ENCODE measurements around the gene BTBD18. TPM values are rescaled to one million over a fixed set of nuclear protein-coding genes. Genes with fewer than 3 reads are reported as not detected.
"Not testable (repeated sequence)": the region's sequence is repeated elsewhere in the genome, so short reads cannot be mapped to it uniquely, and the experiment has no call there.

The BTBD18 gene
- total RNA-seq, 2 donors from 2014 or later = not detected

GRCh38 chr11:57728829-57729228 lies 22.8 kb downstream of the BTBD18 start:
- ATAC-seq (replicated peaks) = no peak

GRCh38 chr11:57727185-57727584 lies 24.4 kb downstream of the BTBD18 start:
- Mint-ChIP-seq H3K4me1 (no peaks in the 10 kb centered on the region), H3K27ac (no peak overlapping the region)
- no peak for ATAC-seq (replicated peaks)

More at GRCh38 chr11:57728829-57729228, 22.8 kb downstream of the BTBD18 start:
- H3K9me3 Mint-ChIP-seq = no peaks in the 10 kb centered on the region
- H3K27ac Mint-ChIP-seq = peak overlapping the region; percentile 30
- no peaks in the 10 kb centered on the region for H3K27me3 Mint-ChIP-seq
- H3K4me3 Mint-ChIP-seq = no peak overlapping the region
- H3K4me1 Mint-ChIP-seq = no peaks in the 10 kb centered on the region
- peaks cover 28% of the 10 kb centered on the region for H3K36me3 Mint-ChIP-seq (ENCODE audit: low read depth)

GRCh38 chr11:57716726-57717125 lies 34.9 kb downstream of the BTBD18 start:
- H3K27ac Mint-ChIP-seq; ATAC-seq (replicated peaks); H3K9me3 Mint-ChIP-seq; H3K4me3 Mint-ChIP-seq; H3K27me3 Mint-ChIP-seq: not testable (repeated sequence)
- Mint-ChIP-seq H3K36me3 (ENCODE audit: low read depth) (peaks cover 55% of the 10 kb centered on the region), H3K4me1 (peaks cover 13% of the 10 kb centered on the region)

More at GRCh38 chr11:57727185-57727584, 24.4 kb downstream of the BTBD18 start:
- Mint-ChIP-seq H3K36me3 (ENCODE audit: low read depth) (peaks cover 26% of the 10 kb centered on the region), H3K27me3 (no peaks in the 10 kb centered on the region), H3K4me3 (no peak overlapping the region), H3K9me3 (no peaks in the 10 kb centered on the region)

- H3K27me3 Mint-ChIP-seq = no peaks in the 10 kb centered on the region
- H3K4me1 Mint-ChIP-seq = peaks cover 21% of the 10 kb centered on the region
- H3K9me3 Mint-ChIP-seq = no peaks in the 10 kb centered on the region
- H3K36me3 Mint-ChIP-seq (ENCODE audit: low read depth) = peaks cover 29% of the 10 kb centered on the region
- no peak for ATAC-seq (replicated peaks)
- H3K27ac Mint-ChIP-seq = peak overlapping the region; percentile 94
- peak overlapping the region; percentile 97 for H3K4me3 Mint-ChIP-seq
These were observed 37.8 kb downstream of the BTBD18 start for GRCh38 chr11:57713835-57714234.

- peak; percentile 95 for ATAC-seq (replicated peaks)
- H3K4me3 Mint-ChIP-seq = peak within 1 kb of the TSS; percentile 97
- H3K27me3 Mint-ChIP-seq = no peaks in the 10 kb centered on the region
- H3K36me3 Mint-ChIP-seq (ENCODE audit: low read depth) = peaks cover 32% of the 10 kb centered on the region
- H3K9me3 Mint-ChIP-seq = no peaks in the 10 kb centered on the region
- peak within 1 kb of the TSS; percentile 94 for H3K27ac Mint-ChIP-seq
- H3K4me1 Mint-ChIP-seq = peaks cover 27% of the 10 kb centered on the region
These were observed 39.1 kb downstream of the BTBD18 start, which contains the start of gene TMX2 for GRCh38 chr11:57712256-57713150. Gene TMX2 (plus strand): TSS chr11:57712593. CDS start chr11:57712619, 26 bp downstream.

GRCh38 chr11:57711414-57712255 lies 40.0 kb downstream of the BTBD18 start, which contains the start of gene MED19:
Gene MED19 (minus strand): TSS chr11:57712215. CDS start chr11:57712179, 36 bp downstream.
- H3K9me3 Mint-ChIP-seq = no peaks in the 10 kb centered on the region
- H3K27me3 Mint-ChIP-seq = no peaks in the 10 kb centered on the region
- peaks cover 39% of the 10 kb centered on the region for H3K36me3 Mint-ChIP-seq (ENCODE audit: low read depth)
- H3K27ac Mint-ChIP-seq = peak within 1 kb of the TSS; percentile 94
- peaks cover 27% of the 10 kb centered on the region for H3K4me1 Mint-ChIP-seq
- ATAC-seq (replicated peaks) = peak; percentile 51
- peak within 1 kb of the TSS; percentile 97 for H3K4me3 Mint-ChIP-seq

- H3K36me3 Mint-ChIP-seq (ENCODE audit: low read depth) = peaks cover 55% of the 10 kb centered on the region
- H3K27me3 Mint-ChIP-seq = no peaks in the 10 kb centered on the region
- H3K4me3 Mint-ChIP-seq = peak overlapping the region; percentile 97
- peaks cover 27% of the 10 kb centered on the region for H3K4me1 Mint-ChIP-seq
- H3K27ac Mint-ChIP-seq = peak overlapping the region; percentile 51
- H3K9me3 Mint-ChIP-seq = no peaks in the 10 kb centered on the region
- ATAC-seq (replicated peaks) = no peak
These were observed 41.7 kb downstream of the BTBD18 start for GRCh38 chr11:57709802-57710367.

- not testable (repeated sequence) for H3K27ac Mint-ChIP-seq
These were observed 46.2 kb downstream of the BTBD18 start for GRCh38 chr11:57705432-57705831.

GRCh38 chr11:57704932-57705331 lies 46.7 kb downstream of the BTBD18 start:
- no peaks in the 10 kb centered on the region for H3K27me3 Mint-ChIP-seq
- H3K36me3 Mint-ChIP-seq (ENCODE audit: low read depth) = peaks cover 84% of the 10 kb centered on the region
- H3K4me1 Mint-ChIP-seq = peaks cover 7% of the 10 kb centered on the region
- no peak for ATAC-seq (replicated peaks)
- H3K4me3 Mint-ChIP-seq = no peak overlapping the region
- H3K27ac Mint-ChIP-seq = peak overlapping the region; percentile 6
- no peaks in the 10 kb centered on the region for H3K9me3 Mint-ChIP-seq

More at GRCh38 chr11:57705432-57705831, 46.2 kb downstream of the BTBD18 start:
- peaks cover 79% of the 10 kb centered on the region for H3K36me3 Mint-ChIP-seq (ENCODE audit: low read depth)
- not testable (repeated sequence) for H3K9me3 Mint-ChIP-seq; H3K4me3 Mint-ChIP-seq; ATAC-seq (replicated peaks); H3K27me3 Mint-ChIP-seq
- peaks cover 12% of the 10 kb centered on the region for H3K4me1 Mint-ChIP-seq

GRCh38 chr11:57703341-57703740 lies 48.3 kb downstream of the BTBD18 start:
- Mint-ChIP-seq H3K27ac (no peak overlapping the region), H3K4me1 (peaks cover under 1% of the 10 kb centered on the region), H3K4me3 (no peak overlapping the region), H3K27me3 (no peaks in the 10 kb centered on the region), H3K36me3 (ENCODE audit: low read depth) (peaks cover 95% of the 10 kb centered on the region), H3K9me3 (no peaks in the 10 kb centered on the region)
- no peak for ATAC-seq (replicated peaks)

- no peak for ATAC-seq (replicated peaks)
- Mint-ChIP-seq H3K9me3 (no peaks in the 10 kb centered on the region), H3K36me3 (ENCODE audit: low read depth) (peaks cover 97% of the 10 kb centered on the region), H3K27me3 (no peaks in the 10 kb centered on the region), H3K27ac (no peak overlapping the region), H3K4me3 (no peak overlapping the region), H3K4me1 (peaks cover 4% of the 10 kb centered on the region)
These were observed 51.2 kb downstream of the BTBD18 start for GRCh38 chr11:57700425-57700824.

- Mint-ChIP-seq H3K4me3 (no peak overlapping the region), H3K36me3 (ENCODE audit: low read depth) (peaks cover 99% of the 10 kb centered on the region), H3K27me3 (no peaks in the 10 kb centered on the region), H3K4me1 (peaks cover 4% of the 10 kb centered on the region), H3K9me3 (no peaks in the 10 kb centered on the region), H3K27ac (peak overlapping the region; percentile 34)
- no peak for ATAC-seq (replicated peaks)
These were observed 51.8 kb downstream of the BTBD18 start for GRCh38 chr11:57699813-57700212.

- H3K9me3 Mint-ChIP-seq = no peaks in the 10 kb centered on the region
- no peak for ATAC-seq (replicated peaks)
- peak overlapping the region; percentile 44 for H3K27ac Mint-ChIP-seq
- H3K4me3 Mint-ChIP-seq = no peak overlapping the region
- no peaks in the 10 kb centered on the region for H3K27me3 Mint-ChIP-seq
- peaks cover 4% of the 10 kb centered on the region for H3K4me1 Mint-ChIP-seq
- peaks cover 99% of the 10 kb centered on the region for H3K36me3 Mint-ChIP-seq (ENCODE audit: low read depth)
These were observed 52.7 kb downstream of the BTBD18 start for GRCh38 chr11:57698843-57699365.
